HS-5 (cell line): ENCODE measurements around the gene PAX5.

Experiments
- DNase-seq: peaks from one replicate; pipeline ENCODE4 v3.0.0-alpha.2; 2012; ENCODE audit warnings: low read depth

PAX5 gene

GRCh38 chr9:36960575-36960955 is 73.5 kb downstream of the PAX5 start:
- DNase-seq = no peak

GRCh38 chr9:36959681-36960574 is 74.1 kb downstream of the PAX5 start:
- no peak for DNase-seq

GRCh38 chr9:36956908-36957307 is 77.2 kb downstream of the PAX5 start:
- DNase-seq = no peak

- no peak for DNase-seq
These were observed 83.7 kb downstream of the PAX5 start for GRCh38 chr9:36950389-36950788.

- no peak for DNase-seq
These were observed 84.6 kb downstream of the PAX5 start for GRCh38 chr9:36949466-36949865.

- no peak for DNase-seq
These were observed 86.0 kb downstream of the PAX5 start for GRCh38 chr9:36948051-36948450.

GRCh38 chr9:36946653-36947052 is 87.4 kb downstream of the PAX5 start:
- DNase-seq = no peak

GRCh38 chr9:36945999-36946398 is 88.1 kb downstream of the PAX5 start:
- DNase-seq = no peak

GRCh38 chr9:36942891-36943290 is 91.2 kb downstream of the PAX5 start:
- no peak for DNase-seq

- no peak for DNase-seq
These were observed 92.6 kb downstream of the PAX5 start for GRCh38 chr9:36941441-36941840.

GRCh38 chr9:36940881-36941280 is 93.2 kb downstream of the PAX5 start:
- DNase-seq = no peak

GRCh38 chr9:36940500-36940853 is 93.6 kb downstream of the PAX5 start:
- no peak for DNase-seq

- DNase-seq = no peak
These were observed 94.2 kb downstream of the PAX5 start for GRCh38 chr9:36939655-36940499.

GRCh38 chr9:36939214-36939613 is 94.9 kb downstream of the PAX5 start:
- DNase-seq = no peak

GRCh38 chr9:36938617-36939016 is 95.5 kb downstream of the PAX5 start:
- DNase-seq = no peak

GRCh38 chr9:36937951-36938350 is 96.1 kb downstream of the PAX5 start:
- DNase-seq = no peak

- DNase-seq = no peak
These were observed 96.7 kb downstream of the PAX5 start for GRCh38 chr9:36937346-36937745.

- no peak for DNase-seq
These were observed 97.6 kb downstream of the PAX5 start for GRCh38 chr9:36936498-36936831.

GRCh38 chr9:36935768-36936497 is 98.1 kb downstream of the PAX5 start:
- DNase-seq = no peak

GRCh38 chr9:36935332-36935731 is 98.7 kb downstream of the PAX5 start:
- DNase-seq = no peak

- no peak for DNase-seq
These were observed 99.5 kb downstream of the PAX5 start for GRCh38 chr9:36934478-36935065.

- DNase-seq = no peak
These were observed 100.3 kb downstream of the PAX5 start for GRCh38 chr9:36933676-36934215.
